Stimulated activated CD8-positive, alpha-beta memory T cell treated with anti-CD3 and anti-CD28 coated beads, Interleukin-15, amount 100 ng/mL, for 24 hours (primary cell): ENCODE measurements around the gene PLEKHG5.
"Not testable (repeated sequence)": the region's sequence is repeated elsewhere in the genome, so short reads cannot be mapped to it uniquely, and the experiment has no call there.

Source experiments
- DNase-seq: peaks from one replicate; pipeline ENCODE4 v3.0.0-alpha.2; 2020; ENCODE audit warnings: low read depth

Gene PLEKHG5

GRCh38 chr1:6496890-6497214, 5.4 kb upstream of the PLEKHG5 start:
- DNase-seq = no peak

GRCh38 chr1:6496365-6496721, 4.9 kb upstream of the PLEKHG5 start:
- DNase-seq = no peak

- DNase-seq = no peak
These were observed 4.3 kb upstream of the PLEKHG5 start for GRCh38 chr1:6495540-6496364.

GRCh38 chr1:6495041-6495441, 3.6 kb upstream of the PLEKHG5 start:
- no peak for DNase-seq

- DNase-seq = no peak
These were observed 3.2 kb upstream of the PLEKHG5 start for GRCh38 chr1:6494627-6495026.

- not testable (repeated sequence) for DNase-seq
These were observed 2.4 kb upstream of the PLEKHG5 start for GRCh38 chr1:6493834-6494223.

GRCh38 chr1:6491966-6492365, 499 bp upstream of the PLEKHG5 start:
- DNase-seq = no peak

- no peak for DNase-seq
These were observed 402 bp downstream of the PLEKHG5 start for GRCh38 chr1:6491081-6491449.

GRCh38 chr1:6490181-6491080, 1.0 kb downstream of the PLEKHG5 start:
- peak; percentile 17 for DNase-seq

- peak; percentile 56 for DNase-seq
These were observed 1.7 kb downstream of the PLEKHG5 start for GRCh38 chr1:6489799-6490180.

- DNase-seq = no peak
These were observed 2.1 kb downstream of the PLEKHG5 start for GRCh38 chr1:6489383-6489765.

- DNase-seq = no peak
These were observed 2.7 kb downstream of the PLEKHG5 start for GRCh38 chr1:6488602-6489382.

- no peak for DNase-seq
These were observed 3.5 kb downstream of the PLEKHG5 start for GRCh38 chr1:6487804-6488484.

GRCh38 chr1:6486433-6487011, 4.9 kb downstream of the PLEKHG5 start:
- peak; percentile 77 for DNase-seq

- no peak for DNase-seq
These were observed 6.0 kb downstream of the PLEKHG5 start for GRCh38 chr1:6485168-6486101.

GRCh38 chr1:6484826-6485167, 6.7 kb downstream of the PLEKHG5 start:
- no peak for DNase-seq

- DNase-seq = no peak
These were observed 7.7 kb downstream of the PLEKHG5 start for GRCh38 chr1:6483761-6484117.

- no peak for DNase-seq
These were observed 8.3 kb downstream of the PLEKHG5 start for GRCh38 chr1:6483017-6483760.

GRCh38 chr1:6481820-6482219, 9.6 kb downstream of the PLEKHG5 start:
- DNase-seq = no peak
